Tibial artery (tissue), 4 donors: ENCODE results near the gene CAMLG.
"Not testable (repeated sequence)": the region's sequence is repeated elsewhere in the genome, so short reads cannot be mapped to it uniquely, and the experiment has no call there.

Experiments
- DNase-seq, 2 donors: peaks; one replicate each; pipeline ENCODE4 v3.0.0-alpha.2; 2019
- H3K27ac ChIP-seq, 2 donors: fragments of 200-600 bp; sonication (generic) in 1 of 2; 1 replicate in 1 of 2; 2 replicates in 1 of 2; pipeline ENCODE4 v1.5.1; 2018 to 2019; ENCODE audit warnings: mild to moderate bottlenecking in 1 of 2
- H3K27me3 ChIP-seq, 2 donors: fragments of 200-600 bp; sonication (generic) in 1 of 2; one replicate each; pipeline versions ENCODE4 v1.5.1 to v1.6.0; 2016 to 2019
- H3K36me3 ChIP-seq, 3 donors: fragments of 200-600 bp; sonication (generic) in 2 of 3; one replicate each; pipeline ENCODE4 v1.5.1; 2016 to 2019; ENCODE audit warnings: mild to moderate bottlenecking in 2 of 3
- H3K4me1 ChIP-seq, 4 donors: fragments of 200-600 bp; sonication (generic) in 2 of 4; 1 replicate in 3 of 4; 2 replicates in 1 of 4; pipeline ENCODE4 v1.5.1; 2016 to 2019
- H3K4me3 ChIP-seq, 2 donors: fragments of 200-600 bp; sonication (generic) in 1 of 2; 1 replicate in 1 of 2; 2 replicates in 1 of 2; pipeline ENCODE4 v1.5.1; 2018 to 2019; ENCODE audit warnings: mild to moderate bottlenecking in 2 of 2
- H3K9me3 ChIP-seq, 3 donors: fragments of 200-600 bp; sonication (generic) in 1 of 3; one replicate each; pipeline ENCODE4 v1.5.1; 2016 to 2019
- intact Hi-C: fragments of 100-400 bp; cut with DNase I; formaldehyde crosslinking; loops from one replicate; pipeline ENCODE4 v1.15.0; 2023; ENCODE audit warnings: low total_unique reads
- TF ChIP-seq, protein P1 (sequence below), 2 experiments: fragments of 200-600 bp in 1 of 2; fragments of 450-650 bp in 1 of 2; IDR thresholded peaks; one replicate each; pipeline ENCODE4 v1.5.1; 2017 to 2019; ENCODE audit warnings: antibody characterized with exemption in 2 of 2, mild to moderate bottlenecking in 1 of 2, moderate library complexity in 1 of 2

The CAMLG gene

DNA sequence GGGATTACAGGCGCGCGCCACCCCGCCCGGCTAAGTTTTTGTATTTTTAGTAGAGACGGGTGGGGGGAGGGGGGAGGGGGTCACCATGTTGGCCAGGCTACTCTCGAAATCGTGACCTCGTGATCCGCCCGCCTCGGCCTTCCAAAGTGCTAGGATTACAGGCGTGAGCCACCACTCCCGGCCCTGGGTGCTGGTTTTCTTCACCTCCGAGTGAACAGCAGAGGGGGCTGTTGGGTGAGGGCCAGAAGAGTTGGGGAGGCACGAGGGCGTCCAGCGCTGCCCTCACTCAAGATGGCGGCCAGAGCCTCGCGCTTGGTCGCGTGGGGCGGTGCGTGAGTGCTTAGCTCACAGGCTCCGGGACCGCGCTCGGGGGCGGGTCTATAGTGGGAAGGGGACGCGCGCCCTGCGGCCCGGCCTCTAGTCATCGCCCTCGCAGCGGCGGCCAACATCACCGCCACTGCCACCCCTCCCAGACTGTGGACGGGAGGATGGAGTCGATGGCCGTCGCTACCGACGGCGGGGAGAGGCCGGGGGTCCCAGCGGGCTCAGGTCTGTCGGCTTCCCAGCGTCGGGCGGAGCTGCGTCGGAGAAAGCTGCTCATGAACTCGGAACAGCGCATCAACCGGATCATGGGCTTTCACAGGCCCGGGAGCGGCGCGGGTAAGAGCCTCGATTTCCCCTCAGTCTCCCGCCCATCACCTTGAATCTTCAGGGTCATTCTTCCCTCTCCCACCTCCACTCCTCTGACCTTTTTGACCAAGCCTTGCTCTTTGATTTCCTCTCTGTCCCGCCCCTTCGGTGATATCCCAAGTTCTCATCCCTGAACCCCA is at the start of gene CAMLG:
CAMLG (plus strand) TSS at position 416 of the 830 bp plus-strand sequence; CDS start at position 489, 73 bp downstream.
- intact Hi-C loops: loop anchor here (2.0 to 10.0 kb wide), 2 partner anchors 20 to 166 kb away; partner anchors contain the start of genes DDX46 and PCBD2
- H3K4me3 ChIP-seq: peak within 1 kb of the TSS; percentile 58 to 69
- peaks cover 0 to 25% (median 18%) of the 10 kb centered on the region in 4 donors for H3K4me1 ChIP-seq
- TF ChIP-seq, protein P1, sequence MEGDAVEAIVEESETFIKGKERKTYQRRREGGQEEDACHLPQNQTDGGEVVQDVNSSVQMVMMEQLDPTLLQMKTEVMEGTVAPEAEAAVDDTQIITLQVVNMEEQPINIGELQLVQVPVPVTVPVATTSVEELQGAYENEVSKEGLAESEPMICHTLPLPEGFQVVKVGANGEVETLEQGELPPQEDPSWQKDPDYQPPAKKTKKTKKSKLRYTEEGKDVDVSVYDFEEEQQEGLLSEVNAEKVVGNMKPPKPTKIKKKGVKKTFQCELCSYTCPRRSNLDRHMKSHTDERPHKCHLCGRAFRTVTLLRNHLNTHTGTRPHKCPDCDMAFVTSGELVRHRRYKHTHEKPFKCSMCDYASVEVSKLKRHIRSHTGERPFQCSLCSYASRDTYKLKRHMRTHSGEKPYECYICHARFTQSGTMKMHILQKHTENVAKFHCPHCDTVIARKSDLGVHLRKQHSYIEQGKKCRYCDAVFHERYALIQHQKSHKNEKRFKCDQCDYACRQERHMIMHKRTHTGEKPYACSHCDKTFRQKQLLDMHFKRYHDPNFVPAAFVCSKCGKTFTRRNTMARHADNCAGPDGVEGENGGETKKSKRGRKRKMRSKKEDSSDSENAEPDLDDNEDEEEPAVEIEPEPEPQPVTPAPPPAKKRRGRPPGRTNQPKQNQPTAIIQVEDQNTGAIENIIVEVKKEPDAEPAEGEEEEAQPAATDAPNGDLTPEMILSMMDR (IDR thresholded peaks at IDR 0.05): peak; percentile 39 to 49
- peak; percentile 98 to 99 for DNase-seq
- no peaks in the 10 kb centered on the region for H3K27me3 ChIP-seq
- H3K36me3 ChIP-seq: no peaks in the 10 kb centered on the region
- H3K27ac ChIP-seq: peak within 1 kb of the TSS; percentile 90 to 94
- no peaks in the 10 kb centered on the region for H3K9me3 ChIP-seq

DNA sequence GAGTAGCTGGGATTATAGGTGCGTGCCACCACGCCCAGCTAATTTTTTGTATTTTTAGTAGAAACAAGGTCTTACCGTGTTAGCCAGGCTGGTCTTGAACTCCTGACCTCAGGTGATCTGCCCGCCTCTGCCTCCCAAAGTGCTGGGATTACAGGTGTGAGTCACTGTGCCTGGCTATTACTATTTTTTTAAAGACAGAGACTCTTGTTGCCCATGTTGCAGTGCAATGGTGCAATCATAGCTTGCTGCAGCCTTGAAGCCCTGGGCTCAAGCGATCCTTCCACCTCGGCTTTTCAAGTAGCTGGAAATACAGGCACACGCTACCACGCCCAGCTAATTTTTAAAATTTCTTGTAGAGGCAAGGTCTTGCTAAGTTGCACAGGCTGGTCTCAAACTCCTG is 48.2 kb upstream of the CAMLG start:
- H3K36me3 ChIP-seq: peaks cover 63 to 99% (median 68%) of the 10 kb centered on the region in 3 donors
- H3K4me3 ChIP-seq, H3K27ac ChIP-seq, intact Hi-C loops, H3K9me3 ChIP-seq, H3K4me1 ChIP-seq, H3K27me3 ChIP-seq, DNase-seq: not testable (repeated sequence)

DNA sequence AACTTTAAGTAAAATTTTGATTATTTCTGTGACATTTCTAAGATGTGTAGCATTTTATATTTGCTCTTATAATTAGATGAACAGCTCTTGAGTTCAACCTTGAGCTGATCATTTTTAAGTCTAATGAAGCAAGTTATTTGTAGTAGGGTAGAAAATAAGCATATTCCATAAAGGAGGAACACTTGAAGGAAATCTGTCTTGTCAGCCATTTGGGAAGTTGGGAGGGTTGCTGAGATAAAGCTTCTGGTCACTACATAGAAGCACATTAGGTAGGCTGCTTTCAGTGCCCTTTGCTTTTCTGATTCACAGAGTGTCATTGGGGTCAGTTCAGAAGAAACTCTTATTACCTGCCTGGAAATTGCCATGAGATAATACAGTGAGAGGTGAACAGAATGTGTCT is 45.6 kb upstream of the CAMLG start:
- DNase-seq: no peak
- TF ChIP-seq, protein P1 (IDR thresholded peaks at IDR 0.05): no peak
- Histone ChIP-seq H3K36me3 (peaks cover 53 to 100% (median 68%) of the 10 kb centered on the region in 3 donors), H3K27me3 (no peaks in the 10 kb centered on the region), H3K4me3 (no peak overlapping the region), H3K9me3 (no peaks in the 10 kb centered on the region), H3K4me1 (no peaks in the 10 kb centered on the region), H3K27ac (no peak overlapping the region)
- intact Hi-C loops: no loop called here

DNA sequence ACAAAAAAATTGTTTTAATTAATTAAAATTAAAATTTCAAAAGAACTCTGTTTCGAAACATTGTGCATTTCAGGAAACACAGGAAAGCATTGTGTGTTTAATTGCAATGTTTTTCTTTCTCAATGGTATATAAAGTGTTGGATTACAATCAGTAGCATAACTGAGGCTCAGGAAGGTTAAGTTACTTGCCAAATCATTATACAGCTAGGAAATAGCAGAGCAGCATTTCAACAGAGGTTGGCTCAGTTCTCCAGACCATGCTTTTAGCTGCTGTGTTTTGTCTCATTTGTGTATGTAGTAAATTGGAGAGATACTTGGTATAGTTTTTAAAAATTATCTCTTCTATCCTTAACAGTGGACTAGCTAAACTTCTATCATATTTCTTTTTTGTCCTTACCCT is 30.0 kb upstream of the CAMLG start:
- Histone ChIP-seq H3K4me3 (no peak overlapping the region), H3K36me3 (peaks cover 83 to 97% (median 88%) of the 10 kb centered on the region in 3 donors), H3K27ac (no peak overlapping the region), H3K4me1 (no peaks in the 10 kb centered on the region), H3K9me3 (no peaks in the 10 kb centered on the region), H3K27me3 (no peaks in the 10 kb centered on the region)
- intact Hi-C loops: no loop called here
- DNase-seq: no peak
- TF ChIP-seq, protein P1 (IDR thresholded peaks at IDR 0.05): no peak

DNA sequence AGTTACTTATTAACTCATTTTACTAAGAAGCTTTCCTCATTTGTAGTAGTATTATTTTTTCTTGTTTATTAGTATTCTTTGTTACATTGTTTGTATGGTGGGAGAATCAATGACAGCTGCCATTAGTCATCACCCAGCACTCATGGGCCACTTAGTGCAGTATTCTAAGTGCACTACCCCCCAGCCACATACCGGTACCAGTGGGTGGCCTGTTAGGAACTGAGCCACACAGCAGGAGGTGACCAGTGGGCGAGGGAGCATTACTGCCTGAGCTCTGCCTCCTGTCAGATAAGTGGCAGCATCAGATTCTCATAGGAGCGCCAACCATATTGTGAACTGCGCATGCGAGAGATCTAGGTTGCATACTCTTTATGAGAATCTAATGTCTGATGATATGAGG is 24.2 kb upstream of the CAMLG start:
- Histone ChIP-seq H3K27ac (no peak overlapping the region), H3K4me1 (no peaks in the 10 kb centered on the region), H3K36me3 (peaks cover 75 to 96% (median 80%) of the 10 kb centered on the region in 3 donors), H3K9me3 (no peaks in the 10 kb centered on the region), H3K4me3 (no peak overlapping the region), H3K27me3 (no peaks in the 10 kb centered on the region)
- TF ChIP-seq, protein P1 (IDR thresholded peaks at IDR 0.05): no peak
- no peak for DNase-seq
- intact Hi-C loops: no loop called here

DNA sequence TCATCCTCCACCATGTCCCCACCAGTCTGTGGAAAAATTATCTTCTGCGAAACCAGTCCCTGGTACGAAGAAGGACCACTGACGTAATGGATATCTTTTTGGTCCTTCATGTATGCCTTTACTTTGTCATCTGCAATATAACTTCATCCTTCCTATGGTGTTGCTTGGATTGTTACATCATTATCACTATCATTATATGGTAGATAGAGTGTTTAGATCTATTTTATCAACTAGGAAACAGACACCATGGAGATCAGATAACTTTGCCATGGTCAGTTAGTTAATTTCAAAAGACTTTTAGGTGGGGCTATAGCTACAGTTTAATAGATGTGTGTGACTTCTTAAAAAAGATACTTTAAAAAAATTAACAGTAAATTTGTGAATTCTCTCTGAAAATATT is 23.8 kb upstream of the CAMLG start:
- H3K36me3 ChIP-seq: peaks cover 74 to 96% (median 80%) of the 10 kb centered on the region in 3 donors
- H3K27ac ChIP-seq: no peak overlapping the region
- intact Hi-C loops: no loop called here

DNA sequence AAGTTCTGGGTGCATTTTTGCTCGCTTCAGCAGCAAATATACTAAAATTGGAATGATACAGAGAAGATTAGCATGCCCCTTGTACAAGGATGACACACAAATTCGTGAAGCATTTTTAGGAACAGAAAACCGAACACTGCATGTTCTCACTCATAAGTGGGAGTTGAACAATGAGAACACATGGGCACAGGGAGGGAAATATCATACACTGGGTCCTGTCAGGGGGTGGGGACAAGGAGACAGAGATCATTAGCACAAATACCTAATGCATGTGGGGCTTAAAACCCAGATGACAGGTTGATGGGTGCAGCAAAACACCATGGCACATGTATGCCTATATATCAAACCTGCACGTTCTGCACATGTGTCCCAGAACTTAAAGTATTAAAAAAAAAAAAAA is 22.9 kb upstream of the CAMLG start:
- H3K4me3 ChIP-seq, DNase-seq, H3K4me1 ChIP-seq, H3K27ac ChIP-seq, intact Hi-C loops, H3K9me3 ChIP-seq, H3K27me3 ChIP-seq: not testable (repeated sequence)
- H3K36me3 ChIP-seq: peaks cover 74 to 96% (median 80%) of the 10 kb centered on the region in 3 donors

More for the DNA sequence above, 23.8 kb upstream of the CAMLG start:
- Histone ChIP-seq H3K27me3 (no peaks in the 10 kb centered on the region), H3K4me3 (no peak overlapping the region), H3K4me1 (no peaks in the 10 kb centered on the region), H3K9me3 (no peaks in the 10 kb centered on the region)
- DNase-seq: no peak
- TF ChIP-seq, protein P1 (IDR thresholded peaks at IDR 0.05): no peak
